IMR-90 (cell line): Measurements from ENCODE around the gene PTGES. TPM values are rescaled to one million over a fixed set of nuclear protein-coding genes. Genes with fewer than 3 reads are reported as not detected.

Experiments
- ATAC-seq: fragments of 200-7000 bp; cut with Tn5 transposase; 2 replicates; pipeline ENCODE4 v1.9.1; 2020; ENCODE audit warnings: low read depth, mild to moderate bottlenecking, moderate library complexity
- BruUV-seq: library from RNA; stranded (reverse); fragments of 400-500 nt; replicated peaks from 2 replicates; lab custom pipeline; 2021; lab: Mats Ljungman, UMichigan
- CTCF ChIA-PET: fragments of 300-600 bp; formaldehyde crosslinking; extraction: SDS; loops from one replicate; lab custom pipeline; 2021; ENCODE audit warnings: antibody characterized with exemption; lab: Yijun Ruan, JAX
- POLR2A ChIA-PET: fragments of 300-600 bp; sonication (Branson Sonifier 250); formaldehyde crosslinking; loops from one replicate; lab custom pipeline; 2022; ENCODE audit warnings: antibody characterized with exemption; ENCODE audit not compliant: unreplicated experiment; lab: Charles Lee
- DNase-seq: peaks from one replicate; pipeline ENCODE4 v3.0.0; 2013
- H2AFZ ChIP-seq: replicated peaks from 2 replicates; pipeline ENCODE3; 2013; ENCODE audit warnings: low read length, mild to moderate bottlenecking; ENCODE audit not compliant: poor library complexity
- H2AK5ac ChIP-seq: 2 replicates; pipeline ENCODE4 v1.6.1; 2013; ENCODE audit warnings: low read depth, low read length, inconsistent platforms
- H2AK9ac ChIP-seq: replicated peaks from 2 replicates; pipeline ENCODE3; 2013; ENCODE audit warnings: mild to moderate bottlenecking, low read depth, low read length, moderate library complexity; ENCODE audit not compliant: poor library complexity
- H2BK120ac ChIP-seq: 2 replicates; pipeline ENCODE4 v1.6.1; 2013; ENCODE audit warnings: low read depth, low read length, inconsistent platforms
- H2BK15ac ChIP-seq: 3 replicates; pipeline ENCODE4 v1.6.1; 2013; ENCODE audit warnings: low read depth, low read length, inconsistent platforms
- H2BK20ac ChIP-seq: 2 replicates; pipeline ENCODE4 v1.6.1; 2013; ENCODE audit warnings: low read depth, mild to moderate bottlenecking, inconsistent platforms, low read length, moderate library complexity
- H2BK5ac ChIP-seq: 2 replicates; pipeline ENCODE4 v1.6.1; 2013; ENCODE audit warnings: mild to moderate bottlenecking, low read depth, low read length, inconsistent platforms; ENCODE audit not compliant: poor library complexity, severe bottlenecking
- H3K14ac ChIP-seq: replicated peaks from 2 replicates; pipeline ENCODE4 v1.6.1; 2013; ENCODE audit warnings: low read depth, low read length, inconsistent platforms
- H3K18ac ChIP-seq: 2 replicates; pipeline ENCODE4 v1.6.1; 2013; ENCODE audit warnings: low read depth, low read length, control low read depth
- H3K23ac ChIP-seq: 2 replicates; pipeline ENCODE4 v1.6.1; 2013; ENCODE audit warnings: low read depth, low read length, inconsistent platforms
- H3K27ac ChIP-seq: 2 replicates; pipeline ENCODE4 v1.5.1; 2013; ENCODE audit warnings: mild to moderate bottlenecking, control low read depth, low read length; ENCODE audit not compliant: insufficient read depth
- H3K27me3 ChIP-seq: 2 replicates; pipeline ENCODE4 v1.6.1; 2013; ENCODE audit warnings: low read length; ENCODE audit not compliant: control insufficient read depth, insufficient read depth
- H3K36me3 ChIP-seq: 2 replicates; pipeline ENCODE4 v1.6.1; 2013; ENCODE audit warnings: low read length, mixed read lengths; ENCODE audit not compliant: control insufficient read depth, insufficient read depth
- H3K4ac ChIP-seq: 2 replicates; pipeline ENCODE4 v1.6.1; 2013; ENCODE audit warnings: low read depth, low read length, inconsistent platforms
- H3K4me1 ChIP-seq: 2 replicates; pipeline ENCODE4 v1.6.1; 2013; ENCODE audit warnings: low read length, mixed read lengths; ENCODE audit not compliant: control insufficient read depth, insufficient read depth
- H3K4me2 ChIP-seq: 2 replicates; pipeline ENCODE4 v1.6.1; 2013; ENCODE audit warnings: low read depth, mild to moderate bottlenecking, control low read depth, low read length, moderate library complexity
- H3K4me3 ChIP-seq: 2 replicates; pipeline ENCODE4 v1.5.1; 2013; ENCODE audit warnings: low read depth, mild to moderate bottlenecking, control low read depth, low read length, moderate library complexity; ENCODE audit not compliant: insufficient read depth
- H3K56ac ChIP-seq: 2 replicates; pipeline ENCODE4 v1.6.1; 2013; ENCODE audit warnings: low read length, inconsistent platforms; ENCODE audit not compliant: insufficient read depth; ENCODE audit errors: extremely low read depth
- H3K79me1 ChIP-seq, 2 experiments: 2 replicates each; pipeline ENCODE4 v1.6.1; 2013; ENCODE audit warnings: low read length in 2 of 2, inconsistent platforms in 1 of 2, low read depth in 1 of 2
- H3K9ac ChIP-seq: 2 replicates; pipeline ENCODE4 v1.6.1; 2013; ENCODE audit warnings: low read depth, low read length, control low read depth
- H3K9me1 ChIP-seq: 2 replicates; pipeline ENCODE4 v1.6.1; 2013; ENCODE audit warnings: low read length, inconsistent platforms; ENCODE audit not compliant: insufficient read depth
- H3K9me3 ChIP-seq: 2 replicates; pipeline ENCODE4 v1.6.1; 2013; ENCODE audit warnings: low read length; ENCODE audit not compliant: control insufficient read depth, insufficient read depth
- H4K20me1 ChIP-seq: 2 replicates; pipeline ENCODE4 v1.6.1; 2013; ENCODE audit warnings: low read length, inconsistent platforms; ENCODE audit not compliant: insufficient read depth
- H4K5ac ChIP-seq: 2 replicates; pipeline ENCODE4 v1.6.1; 2013; ENCODE audit warnings: mild to moderate bottlenecking, low read depth, low read length, control low read depth
- H4K8ac ChIP-seq, 2 experiments: 2 replicates each; pipeline ENCODE4 v1.6.1; 2013; ENCODE audit warnings: low read depth in 2 of 2, low read length in 2 of 2, control low read depth in 1 of 2, inconsistent platforms in 1 of 2
- H4K91ac ChIP-seq: 2 replicates; pipeline ENCODE4 v1.6.1; 2013; ENCODE audit warnings: low read depth, low read length, inconsistent platforms; ENCODE audit not compliant: insufficient read depth
- BHLHE40 ChIP-seq: fragments of 150-350 bp; IDR thresholded peaks from 2 replicates; pipeline ENCODE4 v1.6.1; 2016; ENCODE audit warnings: mild to moderate bottlenecking, low read depth, low read length
- CEBPB ChIP-seq: IDR thresholded peaks from 2 replicates; pipeline ENCODE4 v1.6.1; 2012; ENCODE audit warnings: low read depth, low read length, improper control_type of control experiment
- CHD1 ChIP-seq: IDR thresholded peaks from 2 replicates; pipeline ENCODE4 v1.6.1; 2012; ENCODE audit warnings: low read depth, low read length, improper control_type of control experiment
- FOS ChIP-seq: fragments of 150-350 bp; IDR thresholded peaks from 2 replicates; pipeline ENCODE4 v1.6.1; 2016; ENCODE audit warnings: low read depth, low read length
- MAFK ChIP-seq: IDR thresholded peaks from 2 replicates; pipeline ENCODE4 v1.6.1; 2012; ENCODE audit warnings: low read depth, low read length, improper control_type of control experiment
- MAZ ChIP-seq: IDR thresholded peaks from 2 replicates; pipeline ENCODE4 v1.6.1; 2012; ENCODE audit warnings: low read depth, mild to moderate bottlenecking, low read length, improper control_type of control experiment, moderate library complexity, borderline replicate concordance
- MXI1 ChIP-seq: IDR thresholded peaks from 2 replicates; pipeline ENCODE4 v1.6.1; 2012; ENCODE audit warnings: low read depth, mild to moderate bottlenecking, low read length, moderate library complexity, borderline replicate concordance
- NFE2L2 ChIP-seq: fragments of 150-350 bp; IDR thresholded peaks from 2 replicates; pipeline ENCODE4 v1.6.1; 2016; ENCODE audit warnings: low read depth, mild to moderate bottlenecking, low read length
- POLR2A ChIP-seq: IDR thresholded peaks from 2 replicates; pipeline ENCODE4 v1.6.1; 2012; ENCODE audit warnings: mild to moderate bottlenecking, low read depth, low read length
- RAD21 ChIP-seq: IDR thresholded peaks from 2 replicates; pipeline ENCODE4 v1.6.1; 2012; ENCODE audit warnings: low read length, improper control_type of control experiment
- RCOR1 ChIP-seq: IDR thresholded peaks from 2 replicates; pipeline ENCODE4 v1.6.1; 2012; ENCODE audit warnings: mild to moderate bottlenecking, low read length, improper control_type of control experiment; ENCODE audit not compliant: insufficient replicate concordance
- RFX5 ChIP-seq: IDR thresholded peaks from 2 replicates; pipeline ENCODE4 v1.8.0; 2012; ENCODE audit warnings: low read depth, mild to moderate bottlenecking, low read length, moderate library complexity
- SMC3 ChIP-seq: fragments of 150-350 bp; IDR thresholded peaks from 2 replicates; pipeline ENCODE4 v1.6.1; 2016; ENCODE audit warnings: low read depth, mild to moderate bottlenecking, antibody characterized with exemption, low read length, moderate library complexity
- WGBS, 2 experiments: methylation state at CpG; one replicate each; pipeline versions ENCODE4 v1.1.5 to v1.1.7; 2013; ENCODE audit warnings: missing lambda C conversion rate in 2 of 2; ENCODE audit not compliant: insufficient read length in 1 of 2; ENCODE audit errors: extremely low coverage in 2 of 2; 5-methylcytosine and 5-hydroxymethylcytosine counted together
- dilution Hi-C: fragments of 300-500 bp; cut with HindIII; formaldehyde crosslinking; loops from one replicate; pipeline ENCODE4 v1.14.3; 2018; ENCODE audit warnings: low sequenced_read_pairs; ENCODE audit not compliant: unreplicated experiment
- in situ Hi-C: fragments of 300-500 bp; cut with MboI; formaldehyde crosslinking; loops from 3 replicates; pipeline ENCODE4 v1.14.3; 2019; ENCODE audit warnings: low sequenced_read_pairs, inconsistent platforms, mixed read lengths
- intact Hi-C: fragments of 100-400 bp; cut with micrococcal nuclease; formaldehyde crosslinking; loops from 2 replicates; pipeline ENCODE4 v1.10.0; 2022
- polyA plus RNA-seq, 3 experiments: library from polyadenylated mRNA; depleted of rRNA; stranded (reverse); fragments of >200 nt; gene quantifications; 2 replicates each; pipeline ENCODE4 v1.2.3, GENCODE V29; 2012; ENCODE audit warnings: low replicate concordance in 1 of 3
- total RNA-seq: library from RNA; depleted of rRNA; stranded (reverse); fragments of >200 nt; gene quantifications from 2 replicates; pipeline ENCODE4 v1.2.3, GENCODE V29; 2012
- TF ChIP-seq, protein P1 (sequence below): fragments of 150-350 bp; IDR thresholded peaks from 2 replicates; pipeline ENCODE4 v1.6.1; 2017; ENCODE audit warnings: mild to moderate bottlenecking, antibody characterized with exemption, low read length, low read depth
- TF ChIP-seq, protein P2 (sequence below): fragments of 150-350 bp; IDR thresholded peaks from 2 replicates; pipeline ENCODE4 v1.6.1; 2016; ENCODE audit warnings: low read depth, mild to moderate bottlenecking, low read length, moderate library complexity, borderline replicate concordance
- TF ChIP-seq, protein P3 (sequence below): conservative IDR thresholded peaks from 2 replicates; pipeline ENCODE4 v1.5.1; 2012; ENCODE audit warnings: mild to moderate bottlenecking, low read depth, low read length, improper control_type of control experiment

The PTGES gene
- total and polyA plus RNA-seq, 2 of the 4 experiments (the other 2 are of a cell fraction): 3.2 to 6.3 TPM

DNA sequence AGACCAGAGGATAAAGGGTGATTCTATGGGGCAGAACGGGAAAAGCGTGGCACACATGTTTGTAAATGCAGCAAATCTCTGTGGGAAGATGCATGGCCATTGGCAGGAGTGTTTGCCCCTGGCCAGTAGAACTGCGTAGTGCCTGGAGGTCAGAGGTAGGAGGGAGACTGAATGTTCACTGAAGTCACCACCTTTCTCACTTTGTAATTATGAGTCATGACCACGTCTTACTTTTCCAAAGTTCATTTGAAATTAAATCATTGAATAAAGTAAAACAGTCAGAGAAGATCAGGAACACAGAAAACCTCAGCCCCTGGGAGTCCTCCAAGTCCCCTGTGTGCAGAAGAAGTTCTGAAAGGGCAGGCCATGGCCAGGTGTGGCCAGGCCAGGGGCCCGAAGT lies 4.6 kb downstream of the PTGES start:
- H3K4ac ChIP-seq: 0 out of 2 replicates have a peak overlapping the region, but pooled peaks have one; percentile 35
- dilution Hi-C loops: no loop called here
- ChIA-PET CTCF (no interaction called here), POLR2A (no interaction called here)
- no peaks in the 10 kb centered on the region; the same call in none of the 2 replicates for H3K9me1 ChIP-seq
- H2AK5ac ChIP-seq: peak overlapping the region; percentile 23; the same call in 1 of the 2 replicates
- ATAC-seq: no peak
- H3K9ac ChIP-seq: no peak overlapping the region
- H3K79me1 ChIP-seq: peaks cover 0 to 3% of the 10 kb centered on the region in 2 experiments; a peak in 2 of 4 replicates
- H3K4me1 ChIP-seq: peaks cover 15% of the 10 kb centered on the region
- no peak overlapping the region for H3K4me3 ChIP-seq
- H2BK20ac ChIP-seq: no peak overlapping the region
- WGBS, 2 experiments: 83% methylated on average over 1 of the region's 5 CpGs; no CpG with 5 or more reads in 1 of the 2 experiments
- BruUV-seq: no TSS peak
- in situ Hi-C loops: no loop called here
- no peak overlapping the region for H2AFZ ChIP-seq
- H3K27ac ChIP-seq: no peak overlapping the region
- H3K4me2 ChIP-seq: no peak overlapping the region
- H2AK9ac ChIP-seq: peak overlapping the region; percentile 47
- 0 out of 2 replicates have a peak, but pooled peaks cover 3% of the 10 kb centered on the region for H4K20me1 ChIP-seq
- intact Hi-C loops: no loop called here
- H2BK15ac ChIP-seq: no peak overlapping the region
- no peaks in the 10 kb centered on the region for H3K9me3 ChIP-seq
- H3K18ac ChIP-seq: no peak overlapping the region
- H4K8ac ChIP-seq: no peak overlapping the region
- peaks cover 9% of the 10 kb centered on the region for H3K36me3 ChIP-seq
- no peak overlapping the region for H4K91ac ChIP-seq
- H2BK5ac ChIP-seq: no peak overlapping the region
- peak; percentile 34 for DNase-seq
- H3K14ac ChIP-seq: no peak overlapping the region
- H3K56ac ChIP-seq: no peak overlapping the region
- H3K27me3 ChIP-seq: no peaks in the 10 kb centered on the region
- H3K23ac ChIP-seq: no peak overlapping the region
- H2BK120ac ChIP-seq: no peak overlapping the region
- TF ChIP-seq RCOR1 (no peak), CHD1 (no peak), RAD21 (no peak), POLR2A (no peak), NFE2L2 (no peak), SMC3 (no peak), MXI1 (no peak), BHLHE40 (no peak), MAZ (no peak), FOS (no peak), CEBPB (no peak), MAFK (no peak), RFX5 (no peak)
- TF ChIP-seq, protein P1, sequence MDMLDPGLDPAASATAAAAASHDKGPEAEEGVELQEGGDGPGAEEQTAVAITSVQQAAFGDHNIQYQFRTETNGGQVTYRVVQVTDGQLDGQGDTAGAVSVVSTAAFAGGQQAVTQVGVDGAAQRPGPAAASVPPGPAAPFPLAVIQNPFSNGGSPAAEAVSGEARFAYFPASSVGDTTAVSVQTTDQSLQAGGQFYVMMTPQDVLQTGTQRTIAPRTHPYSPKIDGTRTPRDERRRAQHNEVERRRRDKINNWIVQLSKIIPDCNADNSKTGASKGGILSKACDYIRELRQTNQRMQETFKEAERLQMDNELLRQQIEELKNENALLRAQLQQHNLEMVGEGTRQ: no peak
- TF ChIP-seq, protein P2, sequence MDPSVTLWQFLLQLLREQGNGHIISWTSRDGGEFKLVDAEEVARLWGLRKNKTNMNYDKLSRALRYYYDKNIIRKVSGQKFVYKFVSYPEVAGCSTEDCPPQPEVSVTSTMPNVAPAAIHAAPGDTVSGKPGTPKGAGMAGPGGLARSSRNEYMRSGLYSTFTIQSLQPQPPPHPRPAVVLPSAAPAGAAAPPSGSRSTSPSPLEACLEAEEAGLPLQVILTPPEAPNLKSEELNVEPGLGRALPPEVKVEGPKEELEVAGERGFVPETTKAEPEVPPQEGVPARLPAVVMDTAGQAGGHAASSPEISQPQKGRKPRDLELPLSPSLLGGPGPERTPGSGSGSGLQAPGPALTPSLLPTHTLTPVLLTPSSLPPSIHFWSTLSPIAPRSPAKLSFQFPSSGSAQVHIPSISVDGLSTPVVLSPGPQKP: no peak
- TF ChIP-seq, protein P3, sequence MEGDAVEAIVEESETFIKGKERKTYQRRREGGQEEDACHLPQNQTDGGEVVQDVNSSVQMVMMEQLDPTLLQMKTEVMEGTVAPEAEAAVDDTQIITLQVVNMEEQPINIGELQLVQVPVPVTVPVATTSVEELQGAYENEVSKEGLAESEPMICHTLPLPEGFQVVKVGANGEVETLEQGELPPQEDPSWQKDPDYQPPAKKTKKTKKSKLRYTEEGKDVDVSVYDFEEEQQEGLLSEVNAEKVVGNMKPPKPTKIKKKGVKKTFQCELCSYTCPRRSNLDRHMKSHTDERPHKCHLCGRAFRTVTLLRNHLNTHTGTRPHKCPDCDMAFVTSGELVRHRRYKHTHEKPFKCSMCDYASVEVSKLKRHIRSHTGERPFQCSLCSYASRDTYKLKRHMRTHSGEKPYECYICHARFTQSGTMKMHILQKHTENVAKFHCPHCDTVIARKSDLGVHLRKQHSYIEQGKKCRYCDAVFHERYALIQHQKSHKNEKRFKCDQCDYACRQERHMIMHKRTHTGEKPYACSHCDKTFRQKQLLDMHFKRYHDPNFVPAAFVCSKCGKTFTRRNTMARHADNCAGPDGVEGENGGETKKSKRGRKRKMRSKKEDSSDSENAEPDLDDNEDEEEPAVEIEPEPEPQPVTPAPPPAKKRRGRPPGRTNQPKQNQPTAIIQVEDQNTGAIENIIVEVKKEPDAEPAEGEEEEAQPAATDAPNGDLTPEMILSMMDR: no peak
- H4K5ac ChIP-seq: no peak overlapping the region
